Lung (tissue), 12 donors: ENCODE results near the gene CAMKMT. TPM values are rescaled to one million over a fixed set of nuclear protein-coding genes. Genes with fewer than 3 reads are reported as not detected.

Source experiments
- ATAC-seq: fragments of 200-7000 bp; cut with Tn5 transposase; one replicate; pipeline ENCODE4 v1.9.1; 2020; ENCODE audit warnings: moderate number of reproducible peaks; ENCODE audit not compliant: insufficient read depth, low FRiP score
- DNase-seq, 3 donors: peaks; one replicate each; pipeline ENCODE4 v3.0.0-alpha.2; 2013 to 2017
- H3K27ac ChIP-seq, 2 donors: one replicate each; pipeline ENCODE4 v1.5.1; 2013; ENCODE audit warnings: mild to moderate bottlenecking in 2 of 2, moderate library complexity in 2 of 2, control low read depth in 1 of 2, inconsistent platforms in 1 of 2, low read depth in 1 of 2, low read length in 1 of 2
- H3K27me3 ChIP-seq, 3 donors: one replicate each; pipeline ENCODE4 v1.5.1; 2013; ENCODE audit warnings: low read length in 2 of 3; ENCODE audit not compliant: control insufficient read depth in 3 of 3, insufficient read depth in 3 of 3
- H3K36me3 ChIP-seq, 4 donors: one replicate each; pipeline ENCODE4 v1.5.1; 2013; ENCODE audit warnings: low read length in 4 of 4, mild to moderate bottlenecking in 1 of 4, moderate library complexity in 1 of 4; ENCODE audit not compliant: control insufficient read depth in 4 of 4, insufficient read depth in 4 of 4
- H3K4me1 ChIP-seq, 5 donors: one replicate each; pipeline ENCODE4 v1.5.1; 2013; ENCODE audit warnings: low read length in 5 of 5, mild to moderate bottlenecking in 2 of 5, moderate library complexity in 1 of 5; ENCODE audit not compliant: control insufficient read depth in 5 of 5, insufficient read depth in 5 of 5
- H3K4me3 ChIP-seq: one replicate; pipeline ENCODE4 v1.5.1; 2013; ENCODE audit warnings: mild to moderate bottlenecking, control low read depth, moderate library complexity
- H3K9ac ChIP-seq, 2 donors: one replicate each; pipeline ENCODE4 v1.5.1; 2013; ENCODE audit warnings: low read length in 2 of 2, control low read depth in 1 of 2; ENCODE audit not compliant: insufficient read depth in 1 of 2
- H3K9me3 ChIP-seq, 4 donors: one replicate each; pipeline ENCODE4 v1.5.1; 2013; ENCODE audit warnings: low read length in 3 of 4, mild to moderate bottlenecking in 1 of 4, moderate library complexity in 1 of 4; ENCODE audit not compliant: control insufficient read depth in 4 of 4, insufficient read depth in 3 of 4
- WGBS, 2 donors: extraction: QIAGEN DNeasy Blood & Tissue Kit; methylation state at CpG; one replicate each; pipeline ENCODE4 v1.1.7; 2013; 5-methylcytosine and 5-hydroxymethylcytosine counted together
- polyA plus RNA-seq, 2 donors: library from polyadenylated mRNA; stranded (reverse); fragments of 200-250 nt; gene quantifications; one replicate each; pipeline ENCODE4 v1.2.1, GENCODE V29; 2013
- total RNA-seq, 2 donors: library from RNA; depleted of rRNA in 1 of 2; stranded (reverse); fragments of >200 nt in 1 of 2; gene quantifications; one replicate each; pipeline ENCODE4 v1.2.1, GENCODE V29; 2014 to 2021
- TF ChIP-seq, protein P1 (sequence below): IDR thresholded peaks from 2 replicates; pipeline ENCODE4 v1.5.1; 2012; ENCODE audit warnings: mild to moderate bottlenecking; ENCODE audit errors: control extremely low read depth, extremely low read depth
- donor health status: control.
- donor health status: control.
- donor health status: Bipolar disorder and iron deficiency.
- donor health status: healthy.
- donor health status: DM: yes; HTN: yes; CAD: no.

CAMKMT gene
- total and polyA plus RNA-seq, 4 donors = 3.6 to 19.7 (median 8.4) TPM

- 94 to 98% methylated on average over 3 of the region's 3 CpGs for WGBS, 2 donors
- H3K27me3 ChIP-seq = no peaks in the 10 kb centered on the region
- ATAC-seq (no peak), DNase-seq (no peak)
- no peaks in the 10 kb centered on the region for H3K36me3 ChIP-seq
- H3K4me1 ChIP-seq = peaks cover 0 to 18% (median 6%) of the 10 kb centered on the region in 5 donors
- H3K27ac ChIP-seq = no peak overlapping the region
- H3K9me3 ChIP-seq = no peaks in the 10 kb centered on the region
- H3K9ac ChIP-seq = no peak overlapping the region
- TF ChIP-seq, protein P1, sequence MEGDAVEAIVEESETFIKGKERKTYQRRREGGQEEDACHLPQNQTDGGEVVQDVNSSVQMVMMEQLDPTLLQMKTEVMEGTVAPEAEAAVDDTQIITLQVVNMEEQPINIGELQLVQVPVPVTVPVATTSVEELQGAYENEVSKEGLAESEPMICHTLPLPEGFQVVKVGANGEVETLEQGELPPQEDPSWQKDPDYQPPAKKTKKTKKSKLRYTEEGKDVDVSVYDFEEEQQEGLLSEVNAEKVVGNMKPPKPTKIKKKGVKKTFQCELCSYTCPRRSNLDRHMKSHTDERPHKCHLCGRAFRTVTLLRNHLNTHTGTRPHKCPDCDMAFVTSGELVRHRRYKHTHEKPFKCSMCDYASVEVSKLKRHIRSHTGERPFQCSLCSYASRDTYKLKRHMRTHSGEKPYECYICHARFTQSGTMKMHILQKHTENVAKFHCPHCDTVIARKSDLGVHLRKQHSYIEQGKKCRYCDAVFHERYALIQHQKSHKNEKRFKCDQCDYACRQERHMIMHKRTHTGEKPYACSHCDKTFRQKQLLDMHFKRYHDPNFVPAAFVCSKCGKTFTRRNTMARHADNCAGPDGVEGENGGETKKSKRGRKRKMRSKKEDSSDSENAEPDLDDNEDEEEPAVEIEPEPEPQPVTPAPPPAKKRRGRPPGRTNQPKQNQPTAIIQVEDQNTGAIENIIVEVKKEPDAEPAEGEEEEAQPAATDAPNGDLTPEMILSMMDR = no peak
- no peak overlapping the region for H3K4me3 ChIP-seq
Observed at GRCh38 chr2:44676379-44676778, 314.6 kb downstream of the CAMKMT start.

DNA sequence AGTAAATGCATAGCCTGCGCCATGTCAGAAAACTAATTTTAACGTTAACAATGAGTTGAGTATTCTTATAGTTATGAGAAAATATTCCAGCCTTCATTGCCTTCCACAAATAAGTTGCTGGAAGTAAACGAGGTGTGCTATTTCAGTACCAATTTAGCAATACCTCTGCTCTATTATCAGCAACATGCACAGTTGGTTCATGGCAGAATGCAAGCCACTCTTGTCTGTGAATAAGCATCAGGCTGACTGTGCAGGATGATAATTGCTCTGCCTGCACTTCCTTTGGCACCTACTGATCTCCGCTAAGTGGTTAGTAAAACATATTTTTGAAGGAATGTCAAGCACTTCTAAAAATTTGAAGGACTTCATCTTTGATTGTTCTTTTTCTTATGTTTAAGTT lies 317.8 kb downstream of the CAMKMT start:
- TF ChIP-seq, protein P1 = no peak
- H3K36me3 ChIP-seq = no peaks in the 10 kb centered on the region
- H3K4me1 ChIP-seq = peaks cover 0 to 24% (median 6%) of the 10 kb centered on the region in 5 donors
- no peaks in the 10 kb centered on the region for H3K27me3 ChIP-seq
- ATAC-seq (no peak), DNase-seq (no peak)
- 82 to 89% methylated on average over 4 of the region's 4 CpGs for WGBS, 2 donors
- no peak overlapping the region for H3K4me3 ChIP-seq
- no peaks in the 10 kb centered on the region for H3K9me3 ChIP-seq
- no peak overlapping the region for H3K27ac ChIP-seq
- H3K9ac ChIP-seq = no peak overlapping the region

DNA sequence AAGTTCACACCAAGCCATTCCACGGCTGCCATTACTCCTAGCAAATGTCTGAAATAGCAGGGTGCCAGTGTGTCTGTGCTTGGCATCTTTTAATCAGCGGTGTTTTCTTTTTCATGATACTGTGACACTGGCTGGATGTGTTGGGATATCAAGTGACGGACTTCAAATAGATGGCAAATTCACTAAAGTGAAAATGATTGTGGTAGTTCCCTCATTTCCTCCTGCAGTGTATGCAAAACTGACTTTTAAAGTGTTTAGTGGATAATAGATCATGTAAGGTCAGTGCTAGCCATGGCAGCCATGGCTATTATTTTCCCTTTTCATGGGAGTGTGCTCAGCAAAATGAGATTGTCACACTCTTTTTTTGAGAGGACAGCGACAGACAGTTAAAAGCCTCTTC lies 318.2 kb downstream of the CAMKMT start:
- 75 to 82% methylated on average over 4 of the region's 4 CpGs for WGBS, 2 donors
- no peaks in the 10 kb centered on the region for H3K36me3 ChIP-seq

More for the DNA sequence above, 318.2 kb downstream of the CAMKMT start:
- Histone ChIP-seq H3K4me1 (peaks cover 0 to 24% (median 6%) of the 10 kb centered on the region in 5 donors), H3K4me3 (no peak overlapping the region), H3K27me3 (no peaks in the 10 kb centered on the region), H3K9ac (no peak overlapping the region), H3K27ac (no peak overlapping the region), H3K9me3 (no peaks in the 10 kb centered on the region)
- TF ChIP-seq, protein P1 = no peak
- ATAC-seq = no peak
- peak in 1 of 3 donors; percentile 3 for DNase-seq
